ENCODE results near the gene FGD3.

DNA sequence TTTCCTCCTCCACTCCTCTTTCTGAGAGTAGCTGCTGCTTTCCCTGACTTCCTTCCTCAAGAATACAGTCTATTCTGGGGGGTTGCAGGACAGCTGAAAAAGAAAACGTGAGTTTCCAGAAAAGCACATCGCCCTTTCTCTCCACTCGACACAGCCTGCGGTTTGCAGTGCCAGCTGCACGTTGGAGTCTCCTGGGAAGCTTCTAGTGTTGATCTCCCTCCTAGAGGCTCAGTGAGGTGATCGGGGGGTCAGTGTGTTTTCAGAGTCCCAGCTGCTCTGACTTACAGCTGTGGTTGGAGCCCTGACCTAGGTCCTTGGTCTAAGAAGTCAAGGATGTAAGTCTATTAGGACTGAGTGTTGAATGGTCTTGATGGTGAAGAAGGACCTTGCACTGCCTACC lies 86.2 kb downstream of the FGD3 start:
- TF ChIP-seq, protein P1, sequence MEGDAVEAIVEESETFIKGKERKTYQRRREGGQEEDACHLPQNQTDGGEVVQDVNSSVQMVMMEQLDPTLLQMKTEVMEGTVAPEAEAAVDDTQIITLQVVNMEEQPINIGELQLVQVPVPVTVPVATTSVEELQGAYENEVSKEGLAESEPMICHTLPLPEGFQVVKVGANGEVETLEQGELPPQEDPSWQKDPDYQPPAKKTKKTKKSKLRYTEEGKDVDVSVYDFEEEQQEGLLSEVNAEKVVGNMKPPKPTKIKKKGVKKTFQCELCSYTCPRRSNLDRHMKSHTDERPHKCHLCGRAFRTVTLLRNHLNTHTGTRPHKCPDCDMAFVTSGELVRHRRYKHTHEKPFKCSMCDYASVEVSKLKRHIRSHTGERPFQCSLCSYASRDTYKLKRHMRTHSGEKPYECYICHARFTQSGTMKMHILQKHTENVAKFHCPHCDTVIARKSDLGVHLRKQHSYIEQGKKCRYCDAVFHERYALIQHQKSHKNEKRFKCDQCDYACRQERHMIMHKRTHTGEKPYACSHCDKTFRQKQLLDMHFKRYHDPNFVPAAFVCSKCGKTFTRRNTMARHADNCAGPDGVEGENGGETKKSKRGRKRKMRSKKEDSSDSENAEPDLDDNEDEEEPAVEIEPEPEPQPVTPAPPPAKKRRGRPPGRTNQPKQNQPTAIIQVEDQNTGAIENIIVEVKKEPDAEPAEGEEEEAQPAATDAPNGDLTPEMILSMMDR (IDR thresholded peaks at IDR 0.05; ENCODE audit: insufficient read depth, low read depth, low read length) = no peak
- TF ChIP-seq EZH2 (IDR thresholded peaks at IDR 0.05; ENCODE audit: insufficient read depth, low read length) = no peak

Measured in astrocyte (in vitro differentiated cells and primary cell).